Measurements from ENCODE around the gene MPHOSPH9. TPM values are rescaled to one million over a fixed set of nuclear protein-coding genes. Genes with fewer than 3 reads are reported as not detected.

Gene MPHOSPH9
- total and polyA plus RNA-seq, 12 donors = 11.7 to 61.7 (median 23.5) TPM

DNA sequence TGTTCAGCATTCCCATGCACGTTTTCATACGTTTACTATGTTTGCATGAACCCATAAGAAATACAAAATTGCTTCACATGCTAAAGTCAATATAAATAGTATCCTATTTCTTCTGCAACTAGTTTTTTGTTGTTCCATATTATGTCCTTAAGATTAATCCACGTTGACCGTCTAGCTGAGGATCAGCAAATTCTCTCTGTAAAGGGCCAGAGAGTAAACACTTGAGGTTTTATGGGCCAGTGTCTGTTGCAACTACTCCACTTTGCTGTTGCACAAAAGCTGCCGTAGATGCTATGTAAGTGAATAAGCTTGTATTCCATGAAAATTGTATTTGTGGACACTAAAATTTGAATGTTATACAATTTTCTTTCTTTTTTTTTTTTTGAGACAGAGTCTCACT, 61.0 kb downstream of the MPHOSPH9 start:
- Histone ChIP-seq H3K27ac (no peak overlapping the region), H3K4me3 (no peak overlapping the region), H3K9me3 (replicated peaks in 1 of 3) (no peaks in the 10 kb centered on the region), H3K4me1 (replicated peaks in 1 of 2) (no peaks in the 10 kb centered on the region), H3K27me3 (no peaks in the 10 kb centered on the region), H3K36me3 (replicated peaks in 1 of 2) (peaks cover 0 to 19% of the 10 kb centered on the region in 2 donors)
- TF ChIP-seq, protein P1, sequence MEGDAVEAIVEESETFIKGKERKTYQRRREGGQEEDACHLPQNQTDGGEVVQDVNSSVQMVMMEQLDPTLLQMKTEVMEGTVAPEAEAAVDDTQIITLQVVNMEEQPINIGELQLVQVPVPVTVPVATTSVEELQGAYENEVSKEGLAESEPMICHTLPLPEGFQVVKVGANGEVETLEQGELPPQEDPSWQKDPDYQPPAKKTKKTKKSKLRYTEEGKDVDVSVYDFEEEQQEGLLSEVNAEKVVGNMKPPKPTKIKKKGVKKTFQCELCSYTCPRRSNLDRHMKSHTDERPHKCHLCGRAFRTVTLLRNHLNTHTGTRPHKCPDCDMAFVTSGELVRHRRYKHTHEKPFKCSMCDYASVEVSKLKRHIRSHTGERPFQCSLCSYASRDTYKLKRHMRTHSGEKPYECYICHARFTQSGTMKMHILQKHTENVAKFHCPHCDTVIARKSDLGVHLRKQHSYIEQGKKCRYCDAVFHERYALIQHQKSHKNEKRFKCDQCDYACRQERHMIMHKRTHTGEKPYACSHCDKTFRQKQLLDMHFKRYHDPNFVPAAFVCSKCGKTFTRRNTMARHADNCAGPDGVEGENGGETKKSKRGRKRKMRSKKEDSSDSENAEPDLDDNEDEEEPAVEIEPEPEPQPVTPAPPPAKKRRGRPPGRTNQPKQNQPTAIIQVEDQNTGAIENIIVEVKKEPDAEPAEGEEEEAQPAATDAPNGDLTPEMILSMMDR (IDR thresholded peaks at IDR 0.05) = no peak
- no peak for TF ChIP-seq POLR2A (IDR thresholded peaks at IDR 0.05)
- WGBS, 4 donors = 72 to 80% (median 75%) methylated on average over 5 of the region's 5 CpGs
- intact Hi-C loops (cut with DNase I) = no loop called here
- no peak for DNase-seq

DNA sequence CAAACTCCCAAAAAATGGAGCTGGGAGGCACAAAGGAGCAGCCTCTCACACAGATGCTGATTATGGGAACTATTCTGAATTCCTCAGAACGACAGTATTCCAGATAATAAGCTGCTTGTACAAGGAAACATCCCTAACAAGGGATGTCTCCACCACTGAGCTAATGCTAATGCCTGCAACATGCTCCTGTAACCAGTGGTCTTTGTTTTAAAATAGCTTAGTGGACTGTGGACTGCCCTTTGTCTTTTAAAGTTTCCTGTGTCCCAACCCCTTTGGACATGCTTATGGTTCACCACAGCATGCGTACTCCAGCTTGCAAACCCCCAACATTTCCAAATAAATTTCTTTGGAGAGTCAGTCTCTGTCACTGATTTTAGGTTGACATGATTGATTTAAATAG, 65.6 kb downstream of the MPHOSPH9 start:
- Histone ChIP-seq H3K27me3 (no peaks in the 10 kb centered on the region), H3K4me1 (replicated peaks in 1 of 2) (no peaks in the 10 kb centered on the region), H3K9me3 (replicated peaks in 1 of 3) (no peaks in the 10 kb centered on the region), H3K27ac (no peak overlapping the region), H3K4me3 (no peak overlapping the region), H3K36me3 (replicated peaks in 1 of 2) (peaks cover 0 to 33% of the 10 kb centered on the region in 2 donors)
- TF ChIP-seq, protein P1 (IDR thresholded peaks at IDR 0.05) = no peak
- TF ChIP-seq POLR2A (IDR thresholded peaks at IDR 0.05) = no peak
- DNase-seq = no peak
- intact Hi-C loops (cut with DNase I) = no loop called here
- WGBS, 4 donors = 42 to 100% (median 48%) methylated on average over 1 to 2 of the region's 2 CpGs

DNA sequence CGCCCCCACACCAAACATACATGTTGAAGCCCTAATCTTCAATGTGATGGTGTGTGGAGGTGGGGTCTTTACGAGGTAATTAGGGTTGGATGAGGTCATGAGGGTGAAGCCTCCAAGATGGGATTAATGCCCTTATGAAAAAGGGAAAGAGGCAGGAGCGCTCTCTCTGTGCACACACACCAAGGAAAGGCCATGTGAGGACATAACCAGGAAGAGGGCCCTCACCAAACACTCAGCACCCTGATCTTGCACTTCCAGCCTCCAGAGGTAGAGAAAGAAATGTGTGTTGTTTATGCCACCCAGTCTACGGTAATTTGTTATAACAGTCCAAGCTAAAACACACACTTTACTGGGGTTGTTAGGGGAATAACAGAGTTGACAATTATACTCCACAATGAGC, 67.4 kb downstream of the MPHOSPH9 start:
- DNase-seq = no peak
- H3K27ac ChIP-seq = no peak overlapping the region
- WGBS, 4 donors = 95 to 97% (median 95%) methylated on average over 4 of the region's 4 CpGs
- intact Hi-C loops (cut with DNase I) = no loop called here
- H3K27me3 ChIP-seq = no peaks in the 10 kb centered on the region
- H3K4me3 ChIP-seq = no peak overlapping the region
- no peaks in the 10 kb centered on the region for H3K9me3 ChIP-seq (replicated peaks in 1 of 3)
- H3K4me1 ChIP-seq (replicated peaks in 1 of 2) = no peaks in the 10 kb centered on the region
- TF ChIP-seq POLR2A (IDR thresholded peaks at IDR 0.05) = no peak
- TF ChIP-seq, protein P1 (IDR thresholded peaks at IDR 0.05) = no peak
- peaks cover 0 to 31% of the 10 kb centered on the region in 2 donors for H3K36me3 ChIP-seq (replicated peaks in 1 of 2)

DNA sequence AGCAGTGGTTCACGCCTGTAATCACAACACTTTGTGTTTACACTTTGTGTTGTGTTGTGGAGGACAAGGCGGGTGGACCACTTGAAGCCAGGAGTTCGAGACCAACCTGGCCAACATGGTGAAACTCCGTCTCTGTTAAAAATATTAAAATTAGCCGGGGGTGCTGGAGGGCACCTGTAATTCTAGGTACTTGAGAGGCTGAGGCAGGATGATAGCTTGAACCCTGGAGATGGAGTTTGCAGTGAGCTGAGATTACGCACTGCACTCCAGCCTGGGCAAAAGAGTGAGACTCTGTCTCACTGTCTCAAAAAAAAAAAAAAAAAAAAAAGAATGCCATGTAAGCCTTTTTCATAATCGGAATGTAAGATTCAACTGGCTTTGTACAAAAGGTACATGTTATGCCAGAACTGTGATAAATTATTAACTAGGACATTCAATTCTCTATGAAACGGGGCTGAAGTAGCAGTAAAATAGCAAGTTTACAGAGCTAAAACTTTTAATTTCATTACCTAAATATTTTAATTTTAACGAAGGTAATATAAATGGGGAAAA, 68.2 kb downstream of the MPHOSPH9 start:
- TF ChIP-seq, protein P1 (IDR thresholded peaks at IDR 0.05) = no peak
- TF ChIP-seq POLR2A (IDR thresholded peaks at IDR 0.05) = no peak
- intact Hi-C loops (cut with DNase I) = loop anchor here in 1 of 2 donors (5.0 kb wide), 1 partner anchor 177 kb away; no protein-coding TSS in a partner anchor
- no peaks in the 10 kb centered on the region for H3K27me3 ChIP-seq
- no peaks in the 10 kb centered on the region for H3K9me3 ChIP-seq (replicated peaks in 1 of 3)
- no peak overlapping the region for H3K4me3 ChIP-seq
- H3K36me3 ChIP-seq (replicated peaks in 1 of 2) = peaks cover 0 to 27% of the 10 kb centered on the region in 2 donors
- no peaks in the 10 kb centered on the region for H3K4me1 ChIP-seq (replicated peaks in 1 of 2)
- H3K27ac ChIP-seq = no peak overlapping the region
- WGBS, 4 donors = 94 to 96% (median 95%) methylated on average over 9 of the region's 9 CpGs
- DNase-seq = peak in 1 of 7 donors; percentile 25
